ENCODE measurements around the gene CACNA1S.

Gene CACNA1S

GRCh38 chr1:201142011-201142848, 30.0 kb upstream of the CACNA1S start:
- Histone ChIP-seq H3K27me3 (replicated peaks; ENCODE audit: control insufficient read depth, insufficient read depth, low read length) (no peaks in the 10 kb centered on the region), H3K36me3 (ENCODE audit: control insufficient read depth, insufficient read depth, low read length) (peaks cover 25% of the 10 kb centered on the region), H3K4me3 (replicated peaks; ENCODE audit: low read depth, low read length) (no peak overlapping the region)
- no peak for DNase-seq (ENCODE audit: extremely low read depth, insufficient read length)
- no peak for TF ChIP-seq CTCF (IDR thresholded peaks at IDR 0.05; ENCODE audit: insufficient read depth, low read length, poor library complexity, severe bottlenecking)

- Histone ChIP-seq H3K27me3 (replicated peaks; ENCODE audit: control insufficient read depth, insufficient read depth, low read length) (no peaks in the 10 kb centered on the region), H3K4me3 (replicated peaks; ENCODE audit: low read depth, low read length) (no peak overlapping the region), H3K36me3 (ENCODE audit: control insufficient read depth, insufficient read depth, low read length) (peaks cover 23% of the 10 kb centered on the region)
- no peak for DNase-seq (ENCODE audit: extremely low read depth, insufficient read length)
- TF ChIP-seq CTCF (IDR thresholded peaks at IDR 0.05; ENCODE audit: insufficient read depth, low read length, poor library complexity, severe bottlenecking), result no peak
Measured at GRCh38 chr1:201141418-201141817, 29.2 kb upstream of the CACNA1S start.

GRCh38 chr1:201140941-201141260, 28.7 kb upstream of the CACNA1S start:
- TF ChIP-seq CTCF (IDR thresholded peaks at IDR 0.05; ENCODE audit: insufficient read depth, low read length, poor library complexity, severe bottlenecking), result no peak
- Histone ChIP-seq H3K4me3 (replicated peaks; ENCODE audit: low read depth, low read length) (no peak overlapping the region), H3K27me3 (replicated peaks; ENCODE audit: control insufficient read depth, insufficient read depth, low read length) (no peaks in the 10 kb centered on the region), H3K36me3 (ENCODE audit: control insufficient read depth, insufficient read depth, low read length) (peaks cover 23% of the 10 kb centered on the region)
- no peak for DNase-seq (ENCODE audit: extremely low read depth, insufficient read length)

- Histone ChIP-seq H3K4me3 (replicated peaks; ENCODE audit: low read depth, low read length) (no peak overlapping the region), H3K27me3 (replicated peaks; ENCODE audit: control insufficient read depth, insufficient read depth, low read length) (no peaks in the 10 kb centered on the region), H3K36me3 (ENCODE audit: control insufficient read depth, insufficient read depth, low read length) (peaks cover 24% of the 10 kb centered on the region)
- no peak for TF ChIP-seq CTCF (IDR thresholded peaks at IDR 0.05; ENCODE audit: insufficient read depth, low read length, poor library complexity, severe bottlenecking)
- DNase-seq (ENCODE audit: extremely low read depth, insufficient read length), result no peak
Measured at GRCh38 chr1:201140235-201140940, 28.2 kb upstream of the CACNA1S start.

GRCh38 chr1:201139756-201140155, 27.5 kb upstream of the CACNA1S start:
- Histone ChIP-seq H3K27me3 (replicated peaks; ENCODE audit: control insufficient read depth, insufficient read depth, low read length) (no peaks in the 10 kb centered on the region), H3K36me3 (ENCODE audit: control insufficient read depth, insufficient read depth, low read length) (peaks cover 24% of the 10 kb centered on the region), H3K4me3 (replicated peaks; ENCODE audit: low read depth, low read length) (no peak overlapping the region)
- no peak for TF ChIP-seq CTCF (IDR thresholded peaks at IDR 0.05; ENCODE audit: insufficient read depth, low read length, poor library complexity, severe bottlenecking)
- DNase-seq (ENCODE audit: extremely low read depth, insufficient read length), result no peak

Data from GM06990 (cell line).